Hematopoietic multipotent progenitor cell treated with erythropoietin and hydrocortisone succinate and interleukin-3 and kit ligand, for 4 days (in vitro differentiated cells): ENCODE measurements around the gene DPPA5.
"Not testable (repeated sequence)": the region's sequence is repeated elsewhere in the genome, so short reads cannot be mapped to it uniquely, and the experiment has no call there.

ENCODE experiments used
- DNase-seq: peaks from one replicate; pipeline ENCODE4 v3.0.0-alpha.2; 2015

The DPPA5 gene

DNA sequence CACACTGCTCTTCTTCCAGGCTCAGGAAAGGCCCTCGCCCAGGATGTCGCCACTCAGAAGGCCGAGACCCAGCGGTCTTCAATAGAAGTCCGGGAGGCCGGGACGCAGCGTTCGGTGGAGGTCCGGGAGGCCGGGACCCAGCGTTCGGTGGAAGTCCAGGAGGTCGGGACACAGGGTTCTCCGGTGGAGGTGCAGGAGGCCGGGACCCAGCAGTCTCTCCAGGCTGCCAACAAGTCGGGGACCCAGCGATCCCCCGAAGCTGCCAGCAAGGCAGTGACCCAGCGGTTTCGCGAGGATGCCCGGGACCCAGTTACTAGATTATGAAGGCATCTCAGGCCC lies 9.4 kb upstream of the DPPA5 start:
- DNase-seq: no peak

DNA sequence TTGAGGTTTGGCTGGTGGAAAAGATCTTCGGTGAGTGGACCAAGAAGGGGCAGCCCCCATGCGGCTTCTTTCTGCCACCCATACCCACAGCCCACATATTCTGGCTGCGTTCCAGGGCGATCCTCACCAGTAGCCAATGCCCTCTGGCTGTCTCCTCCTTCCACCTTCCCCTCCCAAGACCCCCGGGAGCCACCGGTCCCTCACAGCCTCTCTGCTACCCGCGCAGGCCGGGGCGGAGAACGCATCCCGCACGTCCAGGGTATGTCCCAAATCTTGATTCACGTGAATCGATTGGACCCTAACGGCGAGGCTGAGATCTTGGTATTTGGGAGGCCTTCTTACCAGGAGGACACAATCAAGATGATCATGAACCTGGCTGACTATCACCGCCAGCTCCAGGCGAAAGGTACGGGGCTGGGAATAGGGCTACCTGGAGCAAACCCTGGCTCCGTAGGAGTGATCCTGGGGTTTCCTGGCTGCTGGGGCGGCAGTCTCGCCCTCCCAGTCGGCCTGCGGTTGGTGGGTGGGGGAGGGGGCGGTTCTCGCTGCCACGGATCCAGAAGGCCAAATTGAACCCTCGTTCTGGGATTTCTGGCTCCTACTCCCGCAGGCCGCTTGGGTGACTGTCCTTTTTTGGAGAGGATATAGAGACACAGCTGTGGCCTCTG lies 8.9 kb upstream of the DPPA5 start:
- DNase-seq: no peak

DNA sequence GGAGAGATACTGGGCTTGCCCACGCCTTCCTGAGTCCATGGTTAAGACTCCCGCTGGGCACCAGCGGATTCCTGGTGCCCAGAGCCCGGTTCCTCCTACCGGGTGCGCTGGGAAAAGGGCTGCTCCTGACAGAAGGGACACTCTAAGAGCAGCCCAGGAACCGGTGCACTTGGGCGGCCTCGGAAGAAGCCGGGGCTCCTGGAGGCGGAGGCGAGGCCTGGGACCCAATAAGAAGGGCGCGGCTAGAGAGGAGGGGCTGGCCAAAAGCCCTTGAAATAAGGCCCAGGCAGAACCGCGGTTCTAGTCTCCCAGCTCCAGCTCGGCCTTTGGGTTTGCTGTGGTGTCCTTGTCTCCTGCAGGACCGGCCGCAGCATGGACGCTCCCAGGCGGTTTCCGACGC lies 8.3 kb upstream of the DPPA5 start, which contains the start of gene KHDC3L:
TSS of gene KHDC3L (plus strand) at position 301 of the 400 bp plus-strand sequence. CDS start at position 373, 72 bp downstream.
- no peak for DNase-seq

DNA sequence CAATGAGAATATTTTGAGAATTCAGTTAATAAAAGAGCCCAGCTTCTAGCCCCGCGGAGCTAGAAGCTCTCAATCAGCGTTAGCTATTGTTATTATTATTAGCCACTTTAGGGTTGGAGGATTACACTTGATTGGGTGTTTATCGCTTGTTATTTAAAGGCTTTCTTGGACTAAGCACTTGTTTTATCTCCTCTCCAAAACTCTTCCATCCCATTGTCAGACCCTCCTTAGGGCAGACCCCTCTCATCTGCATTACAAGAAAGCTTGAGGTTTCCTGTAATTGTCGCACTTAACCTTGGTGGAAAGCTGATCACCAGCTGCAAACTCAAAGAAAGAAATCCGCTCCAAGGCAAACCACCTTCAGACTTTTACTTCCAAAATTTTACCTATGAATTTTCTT lies 4.8 kb downstream of the DPPA5 start:
- DNase-seq: no peak

DNA sequence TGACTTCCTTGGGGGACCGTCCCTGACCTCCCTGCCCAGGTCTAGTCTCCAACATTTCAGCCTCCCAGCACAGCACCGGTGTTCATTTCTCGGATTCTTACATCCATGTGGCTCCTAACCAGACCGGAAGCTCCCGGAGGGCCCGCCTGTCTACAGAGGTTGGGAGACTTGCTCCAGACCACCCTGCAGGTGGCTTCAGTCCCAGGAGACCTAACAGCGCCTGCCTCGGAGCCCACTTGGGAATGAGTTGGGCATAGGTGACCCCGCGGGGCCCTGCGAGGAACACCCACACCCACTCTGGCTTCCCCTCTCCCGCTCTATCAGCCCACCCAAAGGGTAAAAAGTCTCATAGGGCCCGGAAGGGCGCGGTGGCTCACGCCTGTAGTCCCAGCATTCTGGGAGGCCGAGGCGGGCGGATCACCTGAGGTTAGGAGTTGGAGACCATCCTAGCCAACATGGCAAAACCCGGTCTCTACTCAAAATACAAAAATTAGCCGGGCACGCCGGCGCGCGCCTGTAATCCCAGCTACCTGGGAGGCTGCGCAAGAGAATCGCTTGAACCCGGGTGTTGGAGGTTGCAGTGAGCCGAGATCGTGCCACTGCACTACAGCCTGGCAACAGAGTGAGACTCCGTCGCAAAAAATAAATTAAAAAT lies 5.4 kb downstream of the DPPA5 start:
- no peak for DNase-seq

DNA sequence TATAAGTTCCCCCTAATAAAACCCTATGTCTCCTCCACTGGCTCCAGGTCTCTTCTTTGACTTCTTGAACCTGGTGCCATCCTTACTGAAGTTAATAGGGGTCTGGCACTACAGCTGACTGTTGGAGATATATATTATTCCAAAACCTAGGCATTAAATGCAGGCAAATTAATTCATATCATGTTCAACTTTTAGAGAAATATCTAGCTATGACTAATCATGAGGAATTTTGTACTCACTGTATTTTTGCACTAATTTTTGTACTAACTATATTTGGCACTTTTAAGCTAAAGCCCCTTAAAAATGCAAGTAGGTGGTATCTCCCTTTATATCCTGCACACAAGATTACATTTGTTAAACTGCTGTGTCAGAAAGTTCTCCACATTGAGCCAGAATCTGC lies 10.9 kb downstream of the DPPA5 start:
- no peak for DNase-seq

DNA sequence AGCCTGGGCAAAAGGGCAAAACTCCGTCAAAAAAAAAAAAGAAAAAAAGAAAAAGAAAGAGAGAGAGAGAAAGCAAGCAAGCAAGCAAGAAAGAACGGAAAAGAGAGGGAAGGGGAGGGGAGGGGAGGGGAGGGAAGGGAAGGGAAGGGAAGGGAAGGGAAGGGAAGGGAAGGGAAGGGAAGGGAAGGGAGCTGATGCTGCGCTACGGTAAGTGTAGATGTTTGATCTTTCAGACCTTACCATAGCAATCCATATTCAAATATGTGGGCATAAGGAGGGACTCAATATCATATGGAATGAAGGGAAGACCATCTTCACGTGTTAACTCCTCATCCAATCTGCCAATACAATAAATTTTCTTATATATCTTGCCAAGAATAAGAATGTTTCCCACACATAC lies 11.9 kb downstream of the DPPA5 start:
- no peak for DNase-seq

DNA sequence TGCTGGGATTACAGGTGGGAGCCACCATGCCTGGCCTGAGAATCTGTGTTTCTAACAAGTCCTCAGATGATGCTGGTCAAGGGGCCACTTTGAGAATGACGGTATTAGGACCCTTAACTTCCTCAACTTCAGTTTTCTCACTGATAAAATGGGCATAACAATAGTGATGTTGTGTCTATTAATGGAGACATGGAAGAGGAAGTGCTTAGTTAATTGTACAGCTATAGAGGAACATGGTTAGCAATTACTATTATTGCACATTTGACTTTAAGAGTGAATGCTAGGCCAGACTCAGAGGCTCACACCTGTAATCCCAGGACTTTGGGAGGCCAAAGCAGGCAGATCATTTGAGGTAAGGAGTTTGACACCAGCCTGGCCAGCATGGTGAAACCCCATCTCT lies 12.7 kb downstream of the DPPA5 start:
- DNase-seq: no peak

DNA sequence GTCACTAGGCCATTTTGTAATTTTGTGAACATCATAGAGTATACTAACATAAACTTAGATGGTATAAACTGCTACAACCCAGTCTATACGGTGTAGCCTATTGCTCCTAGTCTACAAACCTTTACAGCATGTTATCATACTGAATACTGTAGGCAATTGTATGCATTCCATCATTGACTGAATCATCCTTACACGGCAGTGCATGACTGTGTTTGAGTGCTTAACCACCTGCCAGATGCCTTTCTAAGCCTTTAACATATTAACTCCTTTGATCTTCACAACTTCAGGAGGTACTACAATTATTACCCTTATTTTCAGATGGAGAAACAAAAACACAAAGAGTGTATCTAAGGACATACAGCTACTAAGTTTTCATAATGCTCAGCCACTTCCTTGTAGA lies 14.0 kb downstream of the DPPA5 start:
- no peak for DNase-seq

DNA sequence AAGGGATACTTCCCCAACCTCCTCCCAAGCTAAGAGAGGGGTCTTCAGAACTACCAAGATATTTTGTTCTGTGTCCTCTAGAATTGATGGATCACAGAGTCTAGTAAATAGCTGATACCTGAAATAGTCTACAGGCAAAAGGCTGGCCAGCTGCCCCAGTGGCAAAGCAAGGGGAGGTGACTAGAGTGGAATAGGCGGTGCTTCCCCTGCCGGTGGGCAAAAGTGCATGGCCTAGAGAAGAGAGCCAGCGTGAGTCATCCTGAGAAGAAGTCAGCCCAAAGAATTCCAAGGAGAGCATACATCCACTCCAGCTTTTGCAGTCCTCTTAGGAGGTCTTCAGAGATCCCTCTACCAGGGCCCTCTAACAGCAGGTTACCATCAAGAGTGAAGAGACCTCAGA lies 14.7 kb downstream of the DPPA5 start:
- no peak for DNase-seq

DNA sequence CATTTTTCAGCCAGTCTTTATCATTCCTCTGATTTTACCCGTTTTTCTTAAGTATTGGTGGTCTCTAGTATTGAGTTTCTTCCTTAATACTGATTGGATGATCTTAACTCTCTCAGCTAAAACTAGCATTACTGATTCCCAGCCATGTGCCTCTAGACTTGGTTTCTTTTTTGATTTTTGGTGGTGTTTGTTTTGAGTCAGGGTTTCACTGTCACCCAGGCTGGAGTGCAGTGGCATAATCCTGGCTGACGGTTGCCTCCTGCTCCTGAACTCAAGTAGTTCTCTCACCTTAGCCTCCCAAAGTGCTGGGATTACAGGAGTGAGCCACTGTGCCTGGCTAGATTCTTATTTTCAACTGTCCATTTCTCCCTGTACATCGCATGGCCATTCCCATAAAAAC lies 24.9 kb downstream of the DPPA5 start:
- no peak for DNase-seq

DNA sequence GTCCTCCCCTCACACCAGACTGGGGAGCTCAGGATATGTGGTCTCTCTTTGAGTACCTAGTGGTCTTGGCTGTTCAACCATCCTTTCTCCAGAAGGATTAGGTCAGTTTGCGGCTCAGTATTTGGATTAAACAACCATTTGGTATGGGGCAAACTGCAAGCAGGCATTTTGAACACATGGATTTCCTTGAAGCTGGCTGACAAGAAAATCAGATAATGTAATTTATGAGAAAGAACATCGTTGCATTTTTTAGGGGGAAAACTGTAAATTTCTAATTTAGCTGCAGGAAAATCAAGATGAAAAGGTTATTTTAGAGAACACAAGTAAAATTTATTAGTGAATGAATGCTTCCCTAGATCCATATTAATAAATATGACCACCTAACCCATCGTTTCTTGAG lies 25.3 kb downstream of the DPPA5 start:
- DNase-seq: no peak

DNA sequence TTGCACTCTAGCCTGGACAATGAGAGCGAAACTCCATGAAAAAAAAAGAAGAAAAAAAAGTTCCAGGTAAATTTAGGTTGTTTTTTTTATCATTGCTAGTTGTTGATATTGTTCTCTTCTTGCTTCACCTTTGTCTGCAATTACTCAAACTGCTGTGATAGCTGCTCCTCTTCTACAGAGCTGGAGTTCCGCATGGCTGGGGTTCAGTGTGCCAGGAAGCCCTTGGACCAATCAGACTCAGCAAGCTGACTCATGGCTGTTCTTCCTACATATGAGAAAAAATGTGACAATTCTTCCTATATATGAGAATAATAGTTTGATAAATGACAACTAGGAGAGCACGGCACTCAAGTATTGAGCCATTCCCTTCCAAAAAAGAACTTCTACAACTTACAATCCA lies 28.4 kb downstream of the DPPA5 start:
- no peak for DNase-seq

DNA sequence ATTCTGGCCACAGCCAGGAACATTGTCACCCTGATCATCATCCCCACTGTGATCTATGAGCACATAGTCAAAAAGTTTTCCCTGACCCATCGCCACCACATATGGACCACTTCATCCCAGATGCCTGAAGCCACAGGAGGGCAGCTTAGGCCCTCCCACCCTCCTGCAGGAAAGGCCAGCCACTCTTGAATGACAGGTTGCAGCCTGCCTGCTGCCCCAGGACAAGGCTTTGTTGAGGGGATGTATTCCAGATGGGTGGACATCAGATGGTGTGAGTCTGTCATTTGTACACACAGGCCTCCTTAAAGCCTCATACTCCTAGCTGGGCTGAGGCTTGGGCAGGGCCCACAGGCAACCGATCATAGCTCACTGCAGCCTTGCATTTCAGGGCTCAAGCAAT lies 30.8 kb downstream of the DPPA5 start:
- no peak for DNase-seq

DNA sequence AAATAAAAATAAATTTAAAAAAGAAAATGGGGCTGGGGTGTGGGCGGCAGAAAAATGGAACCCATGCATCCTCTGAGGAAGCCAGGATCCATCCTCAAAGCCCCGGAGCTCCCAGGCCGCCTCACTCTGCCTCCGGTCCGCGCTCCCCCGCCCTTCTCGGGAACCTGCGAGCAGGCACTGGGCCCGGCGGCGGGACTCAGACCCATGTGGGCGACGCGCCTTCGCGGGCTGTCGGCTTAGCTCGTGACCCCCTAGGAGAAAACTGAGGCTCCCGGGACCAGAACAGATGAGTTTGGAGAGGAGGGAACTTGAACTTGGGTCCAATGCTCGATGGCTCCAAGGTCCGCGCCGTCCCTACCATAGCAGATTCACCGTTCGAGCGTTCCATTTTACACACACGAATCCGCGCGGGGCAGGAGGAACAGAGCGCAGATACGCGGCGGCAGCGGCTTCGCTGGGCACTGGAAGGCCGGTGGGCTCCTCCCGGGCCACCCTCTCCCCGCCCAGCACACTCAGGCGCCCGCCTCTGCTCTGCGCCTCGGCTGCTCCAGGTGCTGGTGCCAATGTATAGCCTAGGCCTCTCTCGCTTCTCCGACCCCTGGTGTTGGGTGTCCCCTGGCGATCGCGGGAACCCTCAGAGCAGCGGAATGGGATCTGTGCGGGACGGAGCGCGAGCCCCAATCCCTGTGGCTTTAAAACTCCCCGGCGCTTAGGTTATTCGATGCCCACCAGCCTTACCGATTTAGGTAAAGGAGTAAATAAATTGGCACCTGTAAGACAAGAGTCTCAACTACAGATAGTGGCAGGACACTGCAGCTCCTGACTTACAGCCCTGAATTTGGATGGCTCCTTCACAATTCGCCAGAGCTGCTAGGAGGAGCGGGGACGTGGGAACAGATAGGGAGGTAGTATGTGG lies 39.2 kb downstream of the DPPA5 start:
- peak; percentile 34 for DNase-seq

DNA sequence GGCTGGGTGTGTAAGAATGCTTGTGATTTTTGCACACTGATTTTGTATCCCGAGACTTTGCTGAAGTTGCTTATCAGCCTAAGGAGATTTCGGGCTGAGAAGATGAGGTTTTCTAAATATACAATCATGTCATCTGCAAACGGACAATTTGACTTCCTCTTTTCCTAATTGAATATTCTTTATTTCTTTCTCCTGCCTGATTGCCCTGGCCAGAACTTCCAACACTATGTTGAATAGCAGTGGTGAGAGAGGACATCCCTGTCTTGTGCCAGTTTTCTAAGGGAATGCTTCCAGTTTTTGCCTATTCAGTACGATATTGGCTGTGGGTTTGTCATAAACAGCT lies 43.6 kb downstream of the DPPA5 start:
- DNase-seq: not testable (repeated sequence)

DNA sequence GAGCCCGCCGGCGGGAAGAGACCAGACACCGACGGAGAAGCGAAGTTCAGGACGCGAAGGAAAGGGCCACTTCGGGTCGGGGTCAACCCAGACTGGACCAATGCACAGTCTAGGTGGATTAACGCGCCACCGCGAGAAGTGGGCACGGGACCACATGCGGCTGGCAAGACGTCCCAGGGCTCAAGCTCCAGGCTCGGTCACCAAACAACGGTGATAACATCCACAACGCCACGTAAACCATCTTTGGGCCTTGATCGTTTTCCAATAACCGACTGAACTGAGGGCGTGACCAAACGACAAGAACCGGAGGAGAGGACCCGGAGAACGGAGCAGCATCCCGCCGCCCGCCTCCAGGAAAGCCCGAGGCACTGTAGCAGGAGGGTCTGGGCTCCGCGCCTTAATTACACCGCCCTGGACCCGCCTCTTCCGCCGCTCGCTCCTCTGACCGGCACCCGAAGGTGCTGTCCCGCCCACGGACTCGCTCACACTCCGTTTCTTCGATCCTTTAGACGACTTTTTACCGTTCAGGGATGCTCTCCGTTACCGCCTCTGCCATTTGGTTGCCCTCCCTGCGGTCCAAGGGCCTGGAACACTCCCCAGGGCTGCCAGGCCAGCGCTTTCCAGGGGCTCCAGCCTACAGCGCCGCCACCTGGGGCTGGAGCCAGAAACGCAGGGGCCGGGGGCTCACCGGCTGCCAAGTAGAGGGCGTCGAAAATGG lies 44.1 kb downstream of the DPPA5 start:
- peak; percentile 77 for DNase-seq

DNA sequence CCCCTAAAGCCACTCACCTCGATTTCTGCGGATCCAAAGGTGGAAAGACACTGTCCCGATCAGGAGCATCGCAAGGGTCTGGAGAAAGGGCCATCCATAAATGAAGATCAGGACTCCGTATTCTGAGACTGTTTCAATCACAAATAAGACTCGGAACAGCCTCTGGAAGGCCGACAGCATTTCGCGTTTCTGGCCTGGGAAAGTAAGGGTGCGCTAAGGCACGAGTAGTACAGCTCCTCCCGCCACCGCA lies 44.6 kb downstream of the DPPA5 start:
- DNase-seq: no peak

DNA sequence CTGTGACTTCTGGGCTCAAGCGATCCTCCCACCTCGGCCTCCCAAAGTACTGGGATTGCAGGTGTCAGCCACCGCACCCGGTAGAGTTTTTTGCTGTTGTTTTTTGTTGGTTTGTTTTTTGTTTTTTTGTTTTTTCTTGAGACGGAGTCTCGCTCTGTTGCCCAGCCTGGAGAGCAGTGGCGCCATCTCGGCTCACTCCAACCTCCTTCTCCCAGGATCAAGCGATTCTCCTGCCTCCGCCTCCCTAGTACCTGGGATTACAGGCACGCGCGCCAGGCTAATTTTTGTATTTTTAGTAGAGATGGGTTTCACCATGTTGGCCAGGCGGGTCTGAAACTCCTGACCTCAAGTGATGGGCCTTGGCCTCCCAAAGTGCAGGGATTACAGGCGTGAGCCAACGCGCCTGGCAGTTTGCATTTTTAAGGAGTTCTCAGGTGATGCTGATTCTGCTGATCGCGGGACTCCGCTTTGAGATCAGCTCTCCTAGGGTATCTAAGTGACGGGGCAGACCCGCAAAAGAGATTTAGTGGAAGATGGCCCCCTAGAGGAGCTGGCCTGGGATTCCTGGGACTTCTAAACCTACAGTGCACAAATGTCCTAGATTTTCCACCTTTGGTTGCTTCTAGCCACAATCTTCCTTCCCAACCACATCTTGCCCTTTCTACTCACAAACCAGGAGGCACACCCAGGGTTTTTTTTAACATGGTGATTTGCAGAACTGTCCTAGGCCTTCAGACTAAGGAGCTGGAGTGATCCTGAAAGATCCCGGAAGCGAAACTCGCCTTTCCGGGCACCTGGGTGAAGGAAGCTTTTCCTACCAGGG lies 45.2 kb downstream of the DPPA5 start:
- DNase-seq: peak; percentile 17

DNA sequence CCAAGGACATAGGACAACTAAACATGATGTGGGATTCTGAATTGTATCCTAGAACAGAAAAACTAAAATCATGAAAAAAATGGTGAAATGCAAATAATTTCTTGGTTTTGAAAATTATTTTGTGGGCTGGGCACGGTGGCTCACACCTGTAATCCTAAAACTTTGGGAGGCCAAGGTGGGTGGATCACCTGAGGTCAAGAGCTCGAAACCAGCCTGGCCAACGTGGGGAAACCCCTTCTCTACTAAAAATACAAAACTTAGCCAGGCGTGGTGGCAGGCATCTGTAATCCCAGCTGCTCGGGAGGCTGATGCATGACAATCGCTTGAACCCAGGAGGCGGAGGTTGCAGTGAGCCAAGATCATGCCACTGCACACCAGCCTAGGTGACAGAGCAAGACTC lies 50.3 kb downstream of the DPPA5 start:
- not testable (repeated sequence) for DNase-seq
